ENCODE measurements around the gene UTS2B. TPM values are rescaled to one million over a fixed set of nuclear protein-coding genes. Genes with fewer than 3 reads are reported as not detected.

Gene UTS2B
- total RNA-seq, 1 donor from 2014 or later, result 16.8 TPM

DNA sequence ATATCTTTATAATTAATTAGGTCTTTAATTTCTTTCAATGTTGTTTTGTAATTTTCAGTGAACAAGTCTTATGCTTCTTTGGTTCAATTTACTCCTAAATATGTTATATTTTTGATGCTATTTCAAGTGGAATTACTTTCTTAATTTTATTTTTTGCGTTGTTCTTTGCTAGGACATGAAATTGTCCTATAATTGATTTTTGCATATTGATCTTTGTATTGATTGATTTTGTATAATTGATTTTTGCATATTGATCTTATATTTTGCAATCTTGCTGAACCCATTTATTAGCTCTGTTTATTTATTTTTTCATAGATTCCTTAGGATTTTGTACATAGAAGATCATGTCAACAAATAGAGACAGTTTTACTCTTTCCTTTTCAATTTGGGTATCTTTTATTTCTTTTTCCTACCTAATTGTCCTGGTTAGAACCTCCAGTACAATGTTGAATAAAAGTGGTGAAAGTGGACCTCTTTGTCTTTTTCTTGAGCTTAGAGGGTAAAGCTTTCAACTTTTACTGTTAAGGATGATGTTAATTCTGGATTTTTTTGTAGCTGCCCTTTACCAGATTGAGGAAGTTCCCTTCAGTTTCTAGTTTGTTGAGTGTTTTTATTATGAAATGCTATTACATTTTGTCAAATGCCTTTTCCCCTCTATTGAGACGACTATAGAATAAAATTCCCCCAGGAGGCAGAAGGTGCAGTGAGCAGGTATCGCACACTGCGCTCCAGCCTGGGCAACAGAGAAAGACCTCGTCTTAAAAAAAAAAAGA is 37.9 kb downstream of the UTS2B start:
- H3K4me1 ChIP-seq, result no peaks in the 10 kb centered on the region
- no peaks in the 10 kb centered on the region for H3K9me3 ChIP-seq

DNA sequence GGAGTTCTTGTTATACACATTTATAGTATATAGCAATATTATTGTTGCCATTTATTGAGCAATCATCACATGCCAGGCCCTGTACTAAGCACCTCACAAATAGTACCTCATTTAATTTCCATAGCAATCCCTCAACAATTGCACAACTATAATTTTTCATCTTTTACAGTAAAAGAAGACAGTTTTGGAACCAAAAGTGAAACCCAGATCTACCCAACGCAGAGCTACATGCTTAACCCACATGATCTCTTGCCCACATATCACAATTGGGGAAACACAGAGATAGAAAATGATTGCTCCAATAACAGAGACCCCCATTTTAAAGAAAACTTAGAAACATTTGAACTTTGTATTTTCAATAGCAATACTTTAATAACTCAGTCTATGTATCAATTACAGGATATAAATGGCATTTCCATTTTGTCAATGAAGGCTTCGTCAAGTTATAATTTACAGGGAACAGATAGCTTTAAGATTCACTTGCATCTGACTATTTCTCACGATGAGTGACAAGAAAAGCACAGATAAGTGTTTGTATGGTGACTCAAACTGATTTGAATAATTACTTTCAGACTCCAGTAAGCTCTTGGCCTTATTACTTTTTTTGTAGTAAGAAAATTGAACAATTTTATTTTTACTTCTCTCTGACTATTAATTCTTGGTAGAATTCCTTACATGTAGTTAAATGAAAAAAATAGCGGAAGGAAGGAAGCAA is 39.9 kb downstream of the UTS2B start:
- Histone ChIP-seq H3K27ac (no peak overlapping the region), H3K27me3 (no peaks in the 10 kb centered on the region), H3K4me3 (no peak overlapping the region), H3K4me1 (no peaks in the 10 kb centered on the region), H3K36me3 (no peaks in the 10 kb centered on the region), H3K9me3 (no peaks in the 10 kb centered on the region)
- DNase-seq (ENCODE audit: low spot score in 2 of 2), result no peak
- intact Hi-C loops (cut with DNase I), result no loop called here
- TF ChIP-seq, protein P1, sequence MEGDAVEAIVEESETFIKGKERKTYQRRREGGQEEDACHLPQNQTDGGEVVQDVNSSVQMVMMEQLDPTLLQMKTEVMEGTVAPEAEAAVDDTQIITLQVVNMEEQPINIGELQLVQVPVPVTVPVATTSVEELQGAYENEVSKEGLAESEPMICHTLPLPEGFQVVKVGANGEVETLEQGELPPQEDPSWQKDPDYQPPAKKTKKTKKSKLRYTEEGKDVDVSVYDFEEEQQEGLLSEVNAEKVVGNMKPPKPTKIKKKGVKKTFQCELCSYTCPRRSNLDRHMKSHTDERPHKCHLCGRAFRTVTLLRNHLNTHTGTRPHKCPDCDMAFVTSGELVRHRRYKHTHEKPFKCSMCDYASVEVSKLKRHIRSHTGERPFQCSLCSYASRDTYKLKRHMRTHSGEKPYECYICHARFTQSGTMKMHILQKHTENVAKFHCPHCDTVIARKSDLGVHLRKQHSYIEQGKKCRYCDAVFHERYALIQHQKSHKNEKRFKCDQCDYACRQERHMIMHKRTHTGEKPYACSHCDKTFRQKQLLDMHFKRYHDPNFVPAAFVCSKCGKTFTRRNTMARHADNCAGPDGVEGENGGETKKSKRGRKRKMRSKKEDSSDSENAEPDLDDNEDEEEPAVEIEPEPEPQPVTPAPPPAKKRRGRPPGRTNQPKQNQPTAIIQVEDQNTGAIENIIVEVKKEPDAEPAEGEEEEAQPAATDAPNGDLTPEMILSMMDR (IDR thresholded peaks at IDR 0.05), result no peak

More for the DNA sequence above, 37.9 kb downstream of the UTS2B start:
- TF ChIP-seq, protein P1 (IDR thresholded peaks at IDR 0.05), result no peak
- no peak overlapping the region for H3K4me3 ChIP-seq
- intact Hi-C loops (cut with DNase I), result no loop called here
- H3K27me3 ChIP-seq, result no peaks in the 10 kb centered on the region
- H3K36me3 ChIP-seq, result no peaks in the 10 kb centered on the region
- H3K27ac ChIP-seq, result no peak overlapping the region
- no peak for DNase-seq (ENCODE audit: low spot score in 2 of 2)

DNA sequence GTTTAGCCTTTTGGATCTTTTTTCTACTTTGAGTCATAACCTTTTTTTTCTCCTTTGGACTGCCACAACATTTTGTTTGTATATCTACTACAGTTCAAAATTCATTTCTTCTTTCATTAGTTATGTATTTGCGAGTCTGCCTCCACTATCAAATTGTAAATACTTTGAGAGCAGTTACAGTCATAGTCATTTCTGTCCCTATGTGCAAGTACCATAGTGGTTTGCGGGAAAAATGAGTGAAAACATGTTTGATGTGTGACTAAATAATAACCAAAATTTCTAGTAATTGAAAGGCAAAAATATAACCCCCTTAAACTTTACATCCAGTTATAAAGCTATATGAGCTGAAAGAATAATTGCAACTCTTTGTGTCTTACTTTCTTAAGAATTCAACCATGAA is 46.9 kb downstream of the UTS2B start:
- intact Hi-C loops (cut with DNase I), result no loop called here
- H3K4me3 ChIP-seq, result no peak overlapping the region
- no peak for DNase-seq (ENCODE audit: low spot score in 2 of 2)
- H3K4me1 ChIP-seq, result no peaks in the 10 kb centered on the region
- H3K36me3 ChIP-seq, result no peaks in the 10 kb centered on the region
- no peaks in the 10 kb centered on the region for H3K27me3 ChIP-seq
- TF ChIP-seq, protein P1 (IDR thresholded peaks at IDR 0.05), result no peak
- no peak overlapping the region for H3K27ac ChIP-seq
- H3K9me3 ChIP-seq, result no peaks in the 10 kb centered on the region

DNA sequence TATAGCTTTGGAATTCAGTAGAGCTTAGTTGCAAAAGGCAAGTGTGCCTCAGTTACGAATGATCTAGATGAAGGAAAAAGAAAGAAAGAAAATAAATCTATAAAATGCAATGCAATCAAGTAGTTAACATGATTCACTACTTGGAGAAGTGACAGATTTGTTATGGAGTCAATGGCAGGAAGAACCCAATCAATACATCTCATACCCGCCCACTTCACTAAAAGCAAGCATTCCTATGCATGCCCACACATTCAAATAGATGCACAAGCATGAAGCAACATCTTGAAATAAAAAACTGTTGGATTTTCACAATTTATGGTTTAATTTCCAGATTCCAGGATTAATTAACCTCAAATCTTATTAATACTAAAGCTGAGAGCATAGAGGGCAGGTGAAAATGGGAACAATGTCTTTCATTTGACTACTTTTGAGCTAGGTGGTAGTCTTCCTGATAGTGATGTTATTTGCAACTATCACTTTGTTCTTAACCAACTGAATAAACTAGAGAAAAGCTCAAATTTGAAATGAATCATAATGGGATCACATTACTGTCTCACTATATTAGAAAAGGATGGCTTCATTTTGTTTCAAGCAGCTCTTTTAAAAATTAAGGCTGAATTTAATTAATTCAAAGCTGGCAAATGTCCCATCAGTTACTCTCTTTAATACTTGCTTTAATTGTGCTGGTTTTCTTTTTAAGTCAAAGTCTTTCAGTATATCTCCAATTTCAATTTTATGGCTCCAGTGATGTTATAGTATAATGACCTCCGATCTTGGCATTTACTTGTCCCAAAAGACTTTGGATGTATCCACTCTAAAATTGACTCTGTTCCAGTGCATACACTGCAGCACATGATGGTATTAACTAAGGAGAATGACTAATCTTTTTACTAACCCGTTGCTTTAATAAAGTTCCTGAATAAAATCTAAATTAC is 47.8 kb downstream of the UTS2B start:
- DNase-seq (ENCODE audit: low spot score in 2 of 2), result no peak
- intact Hi-C loops (cut with DNase I), result no loop called here
- H3K36me3 ChIP-seq, result no peaks in the 10 kb centered on the region
- H3K4me1 ChIP-seq, result no peaks in the 10 kb centered on the region
- TF ChIP-seq, protein P1 (IDR thresholded peaks at IDR 0.05), result no peak
- H3K27ac ChIP-seq, result no peak overlapping the region
- H3K9me3 ChIP-seq, result no peaks in the 10 kb centered on the region
- no peaks in the 10 kb centered on the region for H3K27me3 ChIP-seq
- H3K4me3 ChIP-seq, result no peak overlapping the region

DNA sequence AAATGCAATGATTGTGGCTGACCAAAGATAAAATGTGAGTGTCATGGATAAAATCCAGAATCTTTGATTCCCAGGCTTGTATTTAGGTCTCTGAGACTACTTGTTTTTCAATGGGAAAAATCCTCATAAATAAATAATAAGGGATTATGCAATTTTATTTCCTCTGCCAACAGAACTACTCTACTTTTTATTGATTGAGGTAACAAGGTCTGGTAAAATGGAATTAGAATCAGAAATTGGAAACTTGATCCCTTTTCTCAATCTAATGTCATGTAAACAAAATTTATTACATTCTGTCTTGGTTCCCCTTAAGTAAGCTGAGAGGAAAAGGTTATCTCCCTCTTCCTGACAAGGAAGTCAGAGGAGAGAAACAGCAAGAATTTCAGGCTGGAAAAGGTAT is 49.4 kb downstream of the UTS2B start:
- H3K36me3 ChIP-seq, result no peaks in the 10 kb centered on the region
- no peaks in the 10 kb centered on the region for H3K27me3 ChIP-seq
- no peaks in the 10 kb centered on the region for H3K9me3 ChIP-seq
- no peak overlapping the region for H3K27ac ChIP-seq
- H3K4me3 ChIP-seq, result no peak overlapping the region
- TF ChIP-seq, protein P1 (IDR thresholded peaks at IDR 0.05), result no peak
- no peak for DNase-seq (ENCODE audit: low spot score in 2 of 2)
- intact Hi-C loops (cut with DNase I), result no loop called here
- no peaks in the 10 kb centered on the region for H3K4me1 ChIP-seq

Data from ascending aorta (tissue), 2 donors.